ENCODE measurements around the gene CORO1C.

- TF ChIP-seq L3MBTL2 (IDR thresholded peaks at IDR 0.05) (peak; percentile 86), FOXP1 (CRISPR knock-in tag; IDR thresholded peaks at IDR 0.05) (no peak), TAF1 (IDR thresholded peaks at IDR 0.05; ENCODE audit: control insufficient read depth, extremely low read depth, insufficient read depth, low read length, severe bottlenecking) (no peak), TOE1 (IDR thresholded peaks at IDR 0.05; ENCODE audit: borderline replicate concordance) (no peak; the same call in 1 of the 2 replicates), TOE1 (CRISPR knock-in tag; IDR thresholded peaks at IDR 0.05; ENCODE audit: borderline replicate concordance, low read depth) (no peak), POLR3G (IDR thresholded peaks at IDR 0.05; ENCODE audit: extremely low read depth, insufficient read length, insufficient replicate concordance) (no peak), ZFX (CRISPR knock-in tag; IDR thresholded peaks at IDR 0.05) (peak; percentile 42), CTCF (IDR thresholded peaks at IDR 0.05 in 2 of 3, conservative IDR thresholded peaks at IDR 0.05 in 1 of 3; ENCODE audit: insufficient read depth in 2 of 3, low read depth in 1 of 3, low read length in 3 of 3) (no peak), ZBTB34 (CRISPR knock-in tag; IDR thresholded peaks at IDR 0.05) (no peak)
These were observed 1.5 kb downstream of the CORO1C start for GRCh38 chr12:108729612-108730364.
